EL (cell line): ENCODE results near the gene COL4A4.

Experiments used
- DNase-seq: peaks from one replicate; pipeline ENCODE4 v3.0.0-alpha.2; 2016

Gene COL4A4

GRCh38 chr2:227029426-227030105, 134.4 kb downstream of the COL4A4 start:
- DNase-seq = no peak

DNA sequence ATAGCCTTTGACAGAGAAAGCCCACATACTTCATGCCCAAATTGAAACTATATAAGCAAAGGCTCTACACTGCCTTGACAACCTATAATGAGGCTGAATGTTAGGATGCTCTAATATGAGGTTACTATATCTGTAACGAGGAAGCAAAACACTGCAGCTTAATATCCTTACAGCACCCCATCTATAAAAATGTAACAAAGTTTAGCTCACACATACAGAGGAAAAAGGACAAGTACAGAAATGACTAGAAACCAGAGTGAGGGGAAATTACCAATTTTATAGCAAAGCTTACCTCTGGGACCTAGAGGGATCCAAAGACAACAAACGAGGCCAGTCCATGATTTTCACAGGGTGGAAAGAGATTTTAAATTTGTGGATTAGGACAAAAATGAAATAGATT, 138.5 kb downstream of the COL4A4 start:
- no peak for DNase-seq

GRCh38 chr2:227022608-227023007, 141.4 kb downstream of the COL4A4 start:
- DNase-seq = peak; percentile 60

DNA sequence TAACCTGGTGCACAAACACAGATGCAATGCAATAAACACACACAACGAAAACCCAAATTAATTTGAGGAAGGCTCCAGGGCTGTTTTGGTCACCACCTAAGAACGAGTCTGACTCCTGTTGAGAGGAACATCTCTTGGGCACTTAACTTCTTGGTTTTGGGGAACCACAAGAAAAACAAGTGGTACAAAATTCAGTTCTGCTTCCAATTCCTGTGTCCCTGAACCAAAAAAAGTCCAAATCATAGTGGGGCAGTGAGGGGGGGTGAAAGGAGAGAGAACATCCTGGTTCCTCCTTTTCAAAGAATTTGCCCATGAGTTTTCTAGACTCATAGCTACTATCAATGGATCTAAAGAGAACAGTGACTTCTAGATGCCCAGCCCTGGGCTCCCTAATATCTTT, 143.6 kb downstream of the COL4A4 start:
- DNase-seq = no peak

GRCh38 chr2:227016894-227017293, 147.1 kb downstream of the COL4A4 start:
- peak; percentile 8 for DNase-seq

- no peak for DNase-seq
Measured at GRCh38 chr2:227013881-227014280, 150.1 kb downstream of the COL4A4 start.

- DNase-seq = no peak
Measured at GRCh38 chr2:227013330-227013729, 150.7 kb downstream of the COL4A4 start.

DNA sequence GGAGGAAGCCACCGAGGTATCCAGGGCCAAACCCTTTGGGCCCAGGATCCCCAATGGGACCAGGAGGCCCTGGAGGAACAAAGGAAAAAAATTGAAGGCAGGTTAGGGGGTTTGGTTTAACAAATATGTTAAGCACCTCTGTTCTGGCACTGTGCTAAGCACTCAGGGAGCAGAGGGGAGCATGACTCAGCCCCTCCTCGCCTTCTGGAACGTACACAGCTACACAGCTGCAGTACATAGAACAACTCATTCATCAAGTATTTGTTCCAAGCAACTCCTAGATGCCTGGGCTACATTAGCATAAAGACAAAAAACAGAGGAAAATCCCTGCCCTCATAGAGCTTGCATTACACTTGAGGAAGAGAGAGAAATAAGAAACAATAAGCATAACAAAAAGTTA, 153.6 kb downstream of the COL4A4 start:
- DNase-seq = peak; percentile 55

- no peak for DNase-seq
Measured at GRCh38 chr2:227007940-227008339, 156.1 kb downstream of the COL4A4 start.

- DNase-seq = no peak
Measured at GRCh38 chr2:227007148-227007547, 156.9 kb downstream of the COL4A4 start.

DNA sequence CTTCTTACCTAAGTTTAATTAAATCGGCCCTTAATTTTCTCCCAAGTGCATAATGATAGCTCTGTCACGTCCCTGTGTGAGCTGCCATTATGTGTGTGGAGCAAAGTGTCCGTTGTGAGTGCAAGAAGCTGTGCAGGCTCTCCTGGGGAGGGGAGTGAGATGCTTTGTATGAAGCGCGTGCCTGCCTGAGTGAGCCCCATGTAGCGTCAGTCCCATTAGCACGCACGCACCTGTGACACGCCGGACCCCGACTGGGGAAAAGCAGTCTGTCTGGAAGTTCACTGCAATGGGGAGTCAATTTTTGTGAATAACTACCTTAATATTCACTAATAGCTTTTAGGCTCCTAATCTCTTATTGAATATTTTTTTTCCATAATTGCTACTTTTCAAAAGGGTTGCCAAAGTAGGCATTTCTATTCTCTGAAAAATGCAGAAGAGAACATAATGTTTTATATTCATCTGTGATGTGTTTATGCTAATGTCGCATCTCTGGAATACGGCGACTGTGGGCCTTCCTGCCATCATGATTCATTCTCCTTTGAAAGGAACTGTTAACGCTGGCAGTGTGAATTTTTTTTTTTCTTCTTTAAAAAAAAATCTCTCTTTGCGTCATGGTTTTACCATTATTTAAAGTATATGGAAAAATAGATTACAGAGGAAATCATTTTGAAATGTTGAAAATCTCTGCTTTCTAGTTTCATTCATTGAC, 157.7 kb downstream of the COL4A4 start:
- no peak for DNase-seq

DNA sequence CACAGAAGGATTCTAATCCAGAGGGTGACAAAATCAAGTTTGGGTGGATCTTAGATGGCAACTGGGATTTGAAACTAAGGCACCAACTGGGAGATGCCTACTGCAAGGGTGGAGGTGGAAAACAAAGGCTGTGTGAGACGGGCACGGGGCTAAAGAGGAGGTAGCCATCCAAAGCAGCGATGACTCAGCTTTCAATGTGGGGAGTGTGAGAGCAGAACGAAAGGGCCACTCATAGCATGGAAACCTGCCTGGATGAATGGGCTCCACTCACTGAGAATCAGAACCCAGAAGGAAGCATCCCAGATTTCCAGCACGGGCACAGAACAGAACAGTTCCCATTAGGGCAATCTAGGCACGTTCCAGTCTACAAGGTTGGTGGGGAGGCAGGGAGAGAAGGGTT, 159.5 kb downstream of the COL4A4 start:
- DNase-seq = no peak

DNA sequence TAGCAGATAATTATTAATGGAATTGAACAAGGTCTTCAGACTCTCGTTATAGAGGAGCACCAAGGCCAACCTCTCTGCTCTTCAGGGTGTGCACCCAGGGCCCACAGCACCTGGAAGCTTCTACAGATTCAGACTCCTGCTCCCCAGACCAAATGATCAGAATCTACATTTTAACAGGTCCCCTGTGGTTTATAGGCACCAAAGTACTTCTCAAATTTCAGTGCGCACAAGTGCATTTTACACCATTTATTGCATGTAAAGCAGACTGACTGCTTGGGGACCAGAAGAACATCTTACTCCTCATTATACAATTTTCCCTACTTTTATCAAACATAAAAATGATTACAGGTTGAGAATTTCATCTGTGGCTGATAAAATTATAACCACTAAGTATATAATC, 163.9 kb downstream of the COL4A4 start:
- no peak for DNase-seq

- DNase-seq = no peak
Measured at GRCh38 chr2:226999661-227000060, 164.3 kb downstream of the COL4A4 start.

DNA sequence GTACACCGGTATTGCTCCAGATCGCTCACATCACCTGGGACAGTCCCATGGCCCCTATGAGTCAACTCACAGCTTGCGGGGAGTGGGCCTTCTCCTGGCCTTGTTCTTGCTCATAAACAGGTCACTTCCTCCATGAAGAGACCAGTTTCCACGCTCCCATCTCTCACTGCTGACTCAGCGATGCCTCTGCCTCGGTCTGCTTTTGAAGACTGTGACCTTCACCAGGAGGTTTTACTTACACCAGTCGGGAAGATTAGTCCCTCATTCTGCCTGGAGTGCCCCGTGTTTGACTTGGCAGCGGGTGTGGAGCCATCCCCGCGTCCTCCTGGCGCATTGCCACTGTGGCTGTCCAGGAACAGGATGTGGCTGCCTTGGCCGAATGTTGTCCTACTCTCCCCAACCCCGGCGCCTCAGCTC, 168.4 kb downstream of the COL4A4 start:
- DNase-seq = peak; percentile 57

- DNase-seq = no peak
Measured at GRCh38 chr2:226994775-226995174, 169.2 kb downstream of the COL4A4 start.

DNA sequence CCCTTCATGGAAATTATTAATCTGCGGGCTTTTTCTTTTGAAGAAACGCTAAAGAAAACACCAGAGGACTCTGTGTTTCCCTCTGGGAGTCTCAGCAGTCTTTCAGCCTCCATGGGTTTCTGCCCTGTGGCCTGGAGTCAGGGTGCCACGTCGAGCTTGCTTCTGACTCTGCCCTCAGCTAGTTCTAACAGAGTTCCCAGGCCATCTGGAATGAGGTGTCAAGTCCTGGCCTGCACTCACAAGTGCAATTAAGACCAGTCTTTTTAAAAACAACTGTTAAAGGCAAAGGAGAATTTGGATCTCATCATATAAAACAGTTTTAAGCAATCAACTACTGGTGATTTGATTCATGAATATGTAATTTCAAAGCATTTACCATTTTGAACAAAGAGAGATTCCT, 170.8 kb downstream of the COL4A4 start:
- no peak for DNase-seq

- no peak for DNase-seq
Measured at GRCh38 chr2:226991663-226992062, 172.3 kb downstream of the COL4A4 start.

DNA sequence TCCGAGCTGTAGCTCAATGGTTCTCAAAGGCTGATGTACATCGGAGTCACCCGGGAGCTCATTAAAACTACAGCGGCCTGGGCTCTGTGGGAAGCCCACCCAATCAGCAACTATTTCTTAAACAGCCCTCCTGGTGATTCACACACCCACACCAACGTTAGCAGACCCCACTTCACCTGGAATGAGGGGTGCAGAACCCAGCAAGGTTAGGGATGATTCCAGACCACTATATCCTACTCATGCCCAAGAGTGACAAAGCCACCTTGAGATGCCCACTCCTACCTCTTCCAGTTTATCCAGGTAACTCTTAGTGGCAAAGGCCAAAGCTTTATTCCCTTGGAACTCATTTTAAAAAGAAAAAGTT, 178.4 kb downstream of the COL4A4 start:
- no peak for DNase-seq

- DNase-seq = peak; percentile 80
Measured at GRCh38 chr2:226984750-226985582, 179.0 kb downstream of the COL4A4 start.

GRCh38 chr2:226983895-226984749, 179.9 kb downstream of the COL4A4 start:
- DNase-seq = no peak

GRCh38 chr2:226981791-226982326, 182.1 kb downstream of the COL4A4 start:
- DNase-seq = no peak

GRCh38 chr2:226979004-226979403, 185.0 kb downstream of the COL4A4 start:
- DNase-seq = no peak
